ENCODE measurements around the gene CYP2E1.
"Not testable (repeated sequence)": the region's sequence is repeated elsewhere in the genome, so short reads cannot be mapped to it uniquely, and the experiment has no call there.

The CYP2E1 gene

DNA sequence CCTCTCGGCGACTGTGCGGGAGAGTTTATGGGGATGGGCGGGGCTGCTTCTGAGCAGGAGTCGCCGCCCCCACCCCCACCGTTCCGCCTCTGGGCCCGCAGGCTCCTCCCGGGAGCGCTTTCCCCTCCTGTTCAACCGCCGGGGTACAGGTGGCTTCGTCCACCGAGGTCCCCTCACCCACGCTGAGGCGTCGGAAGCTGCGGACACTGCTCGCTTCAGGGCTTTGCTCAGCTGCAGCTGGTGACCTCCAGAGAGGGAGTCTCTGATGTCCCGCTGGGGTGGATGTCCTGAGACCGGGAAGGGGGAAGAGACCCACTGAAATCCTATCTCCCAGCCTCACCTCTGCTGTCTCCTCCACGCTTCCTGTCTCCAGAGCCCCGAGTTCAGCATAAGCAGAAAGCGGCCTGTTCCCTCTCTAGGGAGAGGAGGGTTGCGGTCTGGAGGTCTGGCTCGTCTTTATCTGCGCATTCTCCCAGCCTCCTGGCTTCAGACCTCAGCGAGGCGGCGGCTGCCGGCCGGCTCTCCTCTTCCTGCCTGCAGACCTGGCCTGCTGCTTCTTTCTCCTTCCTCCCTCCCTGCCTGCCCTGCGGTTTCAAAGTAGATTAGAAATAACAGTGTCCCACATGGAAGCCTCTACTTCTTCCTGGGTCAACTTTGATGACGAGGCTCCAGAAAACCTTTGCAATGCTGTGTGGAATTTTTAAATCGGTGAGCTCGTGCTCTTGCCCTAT lies 1.8 kb downstream of the CYP2E1 start:
- DNase-seq (ENCODE audit: low read depth) = no peak

DNA sequence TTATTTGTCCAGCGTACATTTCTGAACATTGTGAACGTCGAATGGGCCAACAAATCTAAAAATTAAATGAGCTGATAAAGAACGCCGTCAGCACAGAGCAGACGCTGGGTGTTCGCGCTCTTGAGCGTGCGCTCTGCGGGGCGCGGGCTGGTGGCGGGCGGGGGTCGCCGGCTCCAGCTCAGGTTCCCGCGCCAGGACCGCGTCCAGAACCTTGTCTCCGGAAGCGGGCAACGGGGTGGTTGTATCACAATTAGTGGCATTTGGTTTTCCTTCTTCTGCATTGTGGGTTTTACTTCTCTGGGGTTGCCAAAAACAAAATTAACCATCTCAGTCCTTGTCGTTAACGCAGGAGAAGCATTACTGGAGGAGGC lies 2.4 kb downstream of the CYP2E1 start:
- DNase-seq (ENCODE audit: low read depth) = no peak

DNA sequence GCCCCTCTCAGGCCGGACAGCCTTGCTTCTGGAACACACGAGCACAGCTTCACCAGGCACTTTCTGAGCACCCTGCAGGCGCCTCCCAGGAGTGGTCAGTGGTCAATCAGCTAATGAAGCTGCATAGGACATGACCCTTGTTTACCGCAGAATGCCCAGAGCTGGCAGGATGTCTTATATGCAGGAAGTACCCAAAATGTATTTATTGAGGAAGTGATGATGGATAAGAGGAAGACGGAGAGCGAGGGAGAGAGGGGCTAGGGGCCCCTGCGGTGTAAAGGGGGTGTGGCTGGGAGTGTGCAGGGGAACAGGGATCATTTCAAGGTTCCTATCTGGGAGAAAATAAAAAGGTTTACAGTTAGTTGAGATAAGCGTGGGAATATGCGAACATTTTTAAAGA lies 3.3 kb downstream of the CYP2E1 start:
- DNase-seq (ENCODE audit: low read depth) = no peak

DNA sequence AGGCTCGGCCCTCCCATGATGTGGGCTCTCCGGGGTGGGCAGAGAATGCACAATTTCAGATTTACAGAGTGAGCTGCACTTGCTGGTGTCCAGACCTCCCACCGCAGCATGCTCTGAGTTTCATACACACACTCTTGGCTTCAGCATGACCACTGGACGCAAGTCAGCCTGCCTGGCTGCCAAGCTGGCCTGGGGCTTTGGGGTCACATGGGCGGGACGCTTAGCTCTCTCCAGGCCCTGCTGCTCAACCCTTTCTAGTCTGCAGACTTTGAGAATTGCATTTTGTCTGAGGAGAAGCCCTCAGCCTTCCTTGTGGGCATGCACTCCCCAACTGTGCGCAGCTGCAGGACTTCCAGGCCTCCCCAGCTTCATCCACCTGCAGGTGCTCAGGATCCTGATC lies 5.7 kb downstream of the CYP2E1 start:
- DNase-seq (ENCODE audit: low read depth) = no peak

DNA sequence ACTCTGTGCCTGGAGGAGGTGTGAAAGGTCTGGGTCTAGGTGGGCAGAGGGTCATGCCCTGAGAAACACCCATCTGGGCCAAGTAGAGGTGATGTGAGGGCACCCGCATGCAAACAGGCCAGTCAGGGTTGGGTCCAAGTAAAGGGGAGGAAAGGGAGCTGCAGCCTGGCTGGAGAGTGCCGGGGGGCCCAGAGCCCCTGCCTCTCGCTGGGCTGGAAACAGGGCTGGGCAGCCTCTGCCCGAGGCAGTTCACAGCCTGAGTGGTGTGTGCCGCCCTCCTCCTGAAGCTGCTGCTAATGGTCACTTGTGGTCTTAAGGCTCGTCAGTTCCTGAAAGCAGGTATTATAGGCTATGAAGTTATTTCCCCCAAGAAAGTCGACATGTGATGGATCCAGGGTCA lies 7.3 kb downstream of the CYP2E1 start:
- no peak for DNase-seq (ENCODE audit: low read depth)

DNA sequence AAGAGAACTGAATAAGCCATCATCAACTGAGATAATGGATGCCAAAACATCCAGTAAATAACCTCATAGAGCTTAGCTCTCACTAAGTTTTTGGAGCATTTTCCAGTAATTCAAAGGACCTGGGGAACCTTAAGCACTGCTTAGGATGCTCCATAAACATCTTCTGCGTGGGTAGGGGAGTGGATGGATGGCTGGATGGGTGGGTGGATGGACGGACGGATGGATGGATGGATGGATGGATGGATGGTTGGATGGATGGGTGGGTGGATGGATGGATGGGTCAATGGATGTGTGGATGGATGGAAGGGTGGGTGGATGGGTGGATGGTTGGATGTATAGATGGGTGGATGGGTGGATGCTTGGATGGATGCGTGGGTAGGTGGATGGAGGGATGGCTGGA lies 9.0 kb downstream of the CYP2E1 start:
- no peak for DNase-seq (ENCODE audit: low read depth)

DNA sequence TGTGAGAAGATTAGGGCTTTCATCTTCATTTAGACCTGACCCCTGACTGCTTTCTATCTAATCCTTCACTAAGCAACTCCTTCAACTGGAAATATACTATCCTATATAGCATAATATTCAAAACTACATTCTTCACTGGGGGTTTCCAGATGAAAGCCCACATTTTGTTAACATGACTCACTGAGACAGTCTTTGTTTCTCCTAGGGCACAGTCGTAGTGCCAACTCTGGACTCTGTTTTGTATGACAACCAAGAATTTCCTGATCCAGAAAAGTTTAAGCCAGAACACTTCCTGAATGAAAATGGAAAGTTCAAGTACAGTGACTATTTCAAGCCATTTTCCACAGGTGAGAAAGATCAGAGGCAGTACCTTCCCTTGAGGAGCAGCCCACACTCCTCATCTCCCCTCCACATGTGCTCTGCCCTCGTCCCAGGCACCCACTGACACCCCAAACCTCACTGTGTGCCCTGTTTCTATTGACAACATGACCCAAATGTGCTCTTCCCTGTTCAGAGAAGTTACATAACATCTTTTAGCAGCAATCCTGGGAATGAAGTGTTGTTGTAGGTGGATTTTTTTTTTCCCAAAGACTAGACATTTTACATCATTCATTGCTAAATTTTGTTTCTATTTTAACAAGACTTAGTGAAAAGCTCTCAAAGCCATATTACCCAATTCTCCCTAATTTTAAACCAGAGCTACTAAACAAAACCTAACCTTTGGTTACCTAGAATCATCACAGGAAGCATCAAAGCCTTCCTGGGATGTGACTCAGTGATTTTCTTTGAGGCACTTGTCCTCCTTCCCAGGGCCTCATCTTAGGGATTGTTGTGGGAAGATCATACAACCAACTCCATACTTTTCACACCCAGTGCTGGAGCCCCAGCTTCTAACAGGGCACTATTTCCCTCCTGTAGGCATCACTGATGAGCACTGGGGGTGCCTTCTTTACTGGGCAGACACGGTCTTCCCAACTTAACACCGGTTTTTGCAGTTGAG lies 10.7 kb downstream of the CYP2E1 start:
- DNase-seq (ENCODE audit: low read depth) = no peak

DNA sequence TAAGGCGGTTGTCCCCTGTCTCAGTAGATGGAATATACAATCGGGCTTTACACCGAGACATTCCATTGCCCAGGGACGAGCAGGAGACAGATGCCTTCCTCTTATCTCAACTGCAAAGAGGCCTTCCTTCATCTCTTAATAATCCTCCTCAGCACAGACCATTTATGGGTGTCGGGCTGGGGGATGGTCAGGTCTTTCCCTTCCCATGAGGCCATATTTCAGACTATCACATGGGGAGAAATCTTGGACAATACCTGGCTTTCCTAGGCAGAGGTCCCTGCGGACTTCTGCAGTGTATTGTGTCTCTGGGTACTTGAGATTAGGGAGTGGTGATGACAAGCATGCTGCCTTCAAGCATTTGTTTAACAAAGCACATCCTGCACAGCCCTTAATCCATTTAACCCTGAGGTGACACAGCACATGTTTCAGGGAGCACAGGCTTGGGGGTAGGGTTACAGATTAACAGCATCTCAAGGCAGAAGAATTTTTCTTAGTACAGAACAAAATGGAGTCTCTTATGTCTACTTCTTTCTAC lies 14.3 kb downstream of the CYP2E1 start:
- DNase-seq (ENCODE audit: low read depth) = not testable (repeated sequence)

DNA sequence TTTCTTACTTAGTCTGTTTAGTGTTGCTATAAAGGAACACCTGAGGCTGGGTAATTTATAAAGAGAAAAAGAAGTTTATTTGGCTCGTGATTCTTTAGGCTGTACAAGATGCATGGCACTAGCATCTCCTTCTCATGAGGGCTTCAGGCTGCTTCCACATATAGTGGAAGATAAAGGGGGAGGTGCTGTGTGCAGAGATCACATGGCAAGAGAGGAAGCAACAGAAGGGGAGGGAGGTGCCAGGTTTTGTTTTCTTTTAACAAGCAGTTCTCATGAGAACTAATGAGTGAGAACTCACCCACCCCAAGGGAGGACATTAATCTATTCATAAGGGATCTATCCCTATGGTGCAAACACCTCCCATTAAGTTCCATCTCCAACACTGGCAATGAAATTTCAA lies 17.3 kb downstream of the CYP2E1 start:
- DNase-seq (ENCODE audit: low read depth) = no peak

DNA sequence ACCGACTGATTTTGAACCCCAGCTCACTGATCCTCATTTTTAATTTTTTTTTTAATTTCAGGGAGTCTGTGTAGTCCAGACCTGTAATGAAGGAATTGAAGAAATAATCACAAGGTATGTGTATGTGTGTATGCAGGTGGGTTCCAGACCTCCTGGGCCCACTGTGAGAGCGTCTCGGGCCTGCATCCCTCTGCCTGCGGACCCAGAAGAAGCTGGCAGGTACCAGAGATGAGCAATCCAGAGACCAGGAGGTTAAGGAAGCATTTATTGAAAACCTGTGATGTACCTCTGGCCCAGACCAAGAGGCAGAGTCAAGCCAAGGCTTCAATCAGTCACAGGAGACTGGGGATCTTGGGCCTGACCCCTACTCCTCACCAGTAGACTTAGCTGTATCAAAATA lies 27.4 kb downstream of the CYP2E1 start:
- DNase-seq (ENCODE audit: low read depth) = no peak

DNA sequence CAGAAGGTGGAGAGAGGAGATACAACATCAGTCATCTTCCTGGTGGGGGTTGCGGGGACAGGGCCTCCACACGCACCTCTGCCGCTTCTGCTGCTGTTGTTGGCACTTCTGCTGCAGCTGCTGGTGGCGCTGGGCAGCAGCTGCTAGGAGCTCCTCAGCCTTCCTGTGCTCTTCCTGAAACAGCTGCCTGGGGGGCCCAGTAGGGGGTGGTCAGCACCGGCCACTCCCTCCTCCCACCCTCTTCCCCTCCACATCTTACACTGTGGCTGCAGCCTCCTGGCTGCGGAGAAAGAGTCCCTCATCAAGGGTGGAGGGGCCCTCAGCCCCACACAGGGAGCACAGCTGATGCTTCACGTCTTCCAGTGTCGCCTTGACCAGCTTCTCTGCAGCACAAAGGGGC lies 28.4 kb downstream of the CYP2E1 start:
- DNase-seq (ENCODE audit: low read depth) = no peak

DNA sequence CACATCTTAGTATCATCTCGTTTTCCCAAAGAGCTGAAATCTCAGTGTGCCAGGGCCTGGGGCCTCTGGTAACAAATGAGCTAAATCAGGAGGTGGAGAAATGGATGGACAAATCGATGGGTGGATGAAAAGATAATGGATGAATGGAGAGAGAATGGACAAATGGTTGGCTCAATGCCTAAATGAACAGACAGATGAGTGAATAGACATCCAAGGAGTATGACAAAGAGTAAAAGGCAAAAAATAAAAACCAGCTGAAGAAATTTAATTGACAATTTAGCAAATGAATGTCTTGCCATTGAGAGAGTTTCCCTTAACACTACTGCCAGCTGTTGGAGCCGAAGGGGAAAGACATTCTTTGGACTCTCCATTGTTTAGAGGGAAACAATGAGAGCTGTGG lies 30.2 kb downstream of the CYP2E1 start:
- no peak for DNase-seq (ENCODE audit: low read depth)

DNA sequence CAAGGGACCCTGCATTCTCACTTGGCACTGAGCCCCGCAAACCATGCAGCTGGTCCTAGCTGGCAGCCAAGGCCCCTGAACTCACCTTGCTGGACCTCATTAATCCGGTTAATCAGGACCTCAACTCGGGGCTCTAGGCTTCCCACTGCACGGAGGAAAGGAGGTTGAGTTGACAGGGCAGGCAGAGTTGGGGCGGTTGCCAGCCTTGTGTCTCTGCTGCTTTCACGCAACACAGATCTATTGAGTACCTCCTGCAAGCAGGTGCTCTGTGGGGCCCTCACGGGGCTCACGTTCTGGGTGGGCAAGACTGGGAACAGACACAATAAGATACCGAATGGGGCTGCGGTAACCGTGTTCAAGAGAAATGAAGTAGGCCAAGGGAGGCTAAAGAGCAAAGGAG lies 32.1 kb downstream of the CYP2E1 start:
- no peak for DNase-seq (ENCODE audit: low read depth)

DNA sequence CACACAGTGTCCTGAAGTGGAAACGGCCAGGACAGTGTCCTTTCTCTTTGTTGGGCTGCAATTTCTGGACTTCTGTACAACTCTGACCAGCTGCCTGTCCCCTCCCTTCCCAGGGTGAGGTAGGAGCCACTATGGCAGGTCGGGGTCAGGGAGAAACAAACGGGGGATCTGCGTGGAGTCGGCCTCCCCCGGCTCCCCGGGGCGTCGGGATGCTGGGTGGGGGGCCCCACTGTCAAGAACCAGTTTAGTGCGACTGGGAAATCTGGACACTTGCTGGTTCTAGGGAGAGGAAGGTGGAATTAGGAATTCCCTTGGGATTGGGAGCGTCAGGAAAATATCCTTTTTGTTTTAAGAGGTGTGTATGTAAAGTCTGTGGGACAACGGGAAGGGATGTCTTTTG lies 37.7 kb downstream of the CYP2E1 start:
- DNase-seq (ENCODE audit: low read depth) = no peak

DNA sequence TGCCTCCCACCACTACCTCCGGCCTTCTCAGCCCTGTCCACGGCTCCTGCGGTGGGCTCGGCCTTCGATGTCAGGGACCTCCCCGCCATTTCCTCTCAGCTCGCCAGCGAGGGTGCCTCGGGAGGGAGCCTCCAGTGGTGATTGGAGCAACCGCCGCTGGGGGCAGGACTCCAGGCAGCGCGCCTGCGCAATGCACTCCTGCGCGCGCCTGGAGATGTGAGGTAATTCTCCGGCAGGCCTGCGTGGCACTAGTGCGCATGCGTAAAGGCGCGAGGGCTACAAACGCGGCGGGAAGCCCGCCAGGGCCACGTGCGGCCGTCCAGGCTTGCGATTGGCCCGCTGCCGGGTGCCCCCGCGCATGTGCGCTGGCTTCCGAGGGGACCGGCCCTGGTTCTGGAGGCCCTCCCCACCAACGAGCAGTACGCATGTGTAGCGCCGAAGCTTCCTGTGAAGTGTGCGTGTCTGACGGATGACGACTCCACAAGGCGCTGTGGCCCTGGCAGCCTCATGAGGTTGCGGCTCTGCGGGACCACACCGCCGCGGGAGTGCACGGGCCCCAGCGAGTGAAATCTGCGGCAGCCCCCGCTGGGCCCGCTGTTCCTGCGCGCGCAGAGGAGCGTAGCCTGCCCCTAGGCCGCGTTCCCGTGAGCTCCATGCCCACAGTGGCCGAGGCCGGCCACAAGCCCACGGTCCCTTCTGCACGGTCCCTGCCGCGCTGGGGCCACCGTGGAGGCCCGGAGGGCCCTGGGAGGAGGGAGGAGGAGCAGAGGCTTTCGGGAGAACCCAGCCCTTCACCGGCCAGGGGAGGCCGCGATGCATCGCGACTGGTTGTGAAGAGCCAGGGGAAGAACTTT lies 38.5 kb downstream of the CYP2E1 start, which contains the start of gene SYCE1:
TSS of gene SYCE1 (minus strand) at position 143 of the 854 bp plus-strand sequence. CDS start at position 89, 54 bp downstream.
- DNase-seq (ENCODE audit: low read depth) = peak; percentile 39

DNA sequence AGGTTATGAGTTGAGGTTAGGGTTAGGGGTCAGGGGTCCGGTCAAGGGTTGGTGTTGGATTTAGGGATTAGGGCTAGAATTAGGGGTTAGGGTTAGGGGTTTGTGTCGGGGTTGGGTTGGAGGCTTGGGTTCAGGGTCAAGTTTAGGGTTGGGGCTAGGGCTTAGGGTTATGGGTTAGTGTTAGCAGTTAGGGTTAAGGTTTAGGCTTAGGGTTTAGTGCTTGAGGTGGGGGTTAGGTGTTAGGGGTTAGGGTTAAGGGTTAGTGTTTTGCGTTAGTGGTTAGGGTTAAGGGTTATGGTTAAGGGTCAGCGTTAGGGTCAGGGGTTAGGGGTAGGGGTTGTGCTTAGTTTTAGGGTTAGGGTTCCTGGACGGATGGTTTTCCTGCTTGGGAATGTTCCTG lies 40.0 kb downstream of the CYP2E1 start:
- no peak for DNase-seq (ENCODE audit: low read depth)

DNA sequence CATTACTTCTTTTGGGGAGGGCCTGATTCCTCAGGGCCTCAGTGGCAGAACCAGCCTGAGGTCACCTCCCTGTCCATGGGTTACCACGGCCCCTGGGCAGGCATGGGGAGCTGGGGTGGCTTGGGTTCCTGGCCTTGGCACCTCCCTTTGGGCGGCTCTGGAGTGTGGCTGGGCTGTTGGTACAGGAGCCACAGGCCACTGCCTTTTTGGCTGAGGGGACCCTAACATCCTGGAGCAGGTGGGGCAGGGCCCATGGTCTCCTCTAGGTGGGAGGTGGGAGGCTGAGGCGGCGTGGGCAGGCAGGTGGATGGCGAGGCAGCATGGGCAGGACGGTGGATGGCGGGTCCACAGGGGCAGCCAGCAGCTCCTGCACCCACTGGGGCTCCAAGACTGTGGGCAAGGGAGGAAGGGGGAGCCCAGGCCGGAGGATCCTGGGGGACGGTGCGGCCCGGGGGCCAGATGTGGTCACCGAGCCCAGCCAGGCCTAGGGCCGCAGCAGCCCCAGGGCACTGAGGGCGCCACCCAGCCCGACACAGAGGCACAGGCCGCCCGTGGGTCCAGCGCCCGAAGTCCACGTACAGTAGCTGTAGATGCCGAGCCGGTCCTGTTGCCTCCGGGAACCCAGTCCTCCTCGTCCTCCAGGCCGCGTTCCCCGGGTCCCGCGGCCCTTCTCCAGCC lies 40.6 kb downstream of the CYP2E1 start:
- DNase-seq (ENCODE audit: low read depth) = no peak

DNA sequence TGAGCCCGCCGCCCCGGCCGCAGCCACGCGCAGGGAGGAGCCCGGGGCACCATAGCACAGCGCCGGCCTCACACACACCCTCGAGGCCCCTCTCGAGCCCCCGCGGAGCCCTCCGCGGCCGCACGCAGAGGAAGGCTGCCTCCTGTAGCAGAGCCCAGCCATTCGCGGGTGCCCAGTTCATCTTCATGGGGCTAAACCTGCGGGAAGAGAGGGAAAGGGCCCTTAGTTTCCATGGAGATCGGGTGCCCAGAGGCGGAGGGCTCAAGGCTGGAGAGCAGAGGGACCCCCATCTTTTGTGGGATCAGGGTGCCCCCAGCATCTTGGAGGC lies 41.1 kb downstream of the CYP2E1 start:
- DNase-seq (ENCODE audit: low read depth) = no peak

DNA sequence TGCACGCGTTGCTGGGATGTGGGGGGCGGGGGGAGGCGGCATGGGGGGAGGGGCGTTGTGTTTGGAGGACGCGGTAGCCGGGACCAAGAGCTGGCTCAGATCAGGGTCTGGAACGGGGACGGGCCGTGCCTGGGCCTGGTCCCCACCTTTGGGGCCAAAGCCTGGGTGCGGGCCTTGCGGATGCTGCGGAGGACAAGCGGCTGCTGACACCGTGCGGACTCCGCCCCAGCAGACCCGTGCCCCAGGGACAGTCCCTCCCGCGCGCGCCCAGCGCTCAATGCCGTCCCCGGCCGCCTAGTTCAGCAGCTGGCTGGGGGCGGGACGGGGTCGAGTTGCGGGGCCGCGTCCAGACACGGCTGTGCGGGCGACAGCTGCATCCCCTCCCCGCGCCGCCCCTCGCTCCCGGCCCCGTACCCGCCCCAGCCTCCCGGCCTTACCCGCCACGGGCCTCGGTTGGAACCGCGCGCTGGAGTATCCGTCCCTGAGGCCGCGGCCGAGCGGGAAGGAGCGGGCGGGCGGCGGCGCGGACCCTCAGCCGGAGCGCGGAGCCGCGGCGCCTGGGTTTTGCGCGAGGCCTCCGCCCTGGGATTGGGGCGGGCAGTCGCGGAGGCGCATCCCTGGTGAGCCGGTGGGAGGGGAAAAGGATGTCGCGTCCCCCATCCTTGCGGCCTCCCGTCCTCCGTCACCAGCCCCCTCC lies 41.8 kb downstream of the CYP2E1 start:
- DNase-seq (ENCODE audit: low read depth) = not testable (repeated sequence)

DNA sequence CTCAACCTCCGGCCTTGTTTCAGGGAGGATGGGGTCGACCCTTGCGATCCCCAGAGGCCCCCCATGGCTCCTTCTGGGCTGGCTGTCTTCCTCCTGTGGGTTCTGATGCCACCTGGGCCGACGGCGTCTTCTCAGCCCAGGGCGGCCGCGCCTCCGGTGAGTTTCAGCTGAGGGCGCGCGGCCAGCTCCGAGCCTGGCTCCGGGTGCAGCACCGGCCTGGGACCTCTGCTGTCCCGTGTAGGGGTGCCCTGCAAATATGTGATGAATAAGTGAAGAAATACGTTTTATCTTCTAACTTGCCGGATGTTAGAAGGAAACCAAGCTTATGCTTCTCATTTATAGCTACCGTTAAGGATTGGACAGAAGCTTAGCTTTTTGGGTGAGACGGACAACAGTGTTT lies 42.6 kb downstream of the CYP2E1 start:
- DNase-seq (ENCODE audit: low read depth) = not testable (repeated sequence)

DNA sequence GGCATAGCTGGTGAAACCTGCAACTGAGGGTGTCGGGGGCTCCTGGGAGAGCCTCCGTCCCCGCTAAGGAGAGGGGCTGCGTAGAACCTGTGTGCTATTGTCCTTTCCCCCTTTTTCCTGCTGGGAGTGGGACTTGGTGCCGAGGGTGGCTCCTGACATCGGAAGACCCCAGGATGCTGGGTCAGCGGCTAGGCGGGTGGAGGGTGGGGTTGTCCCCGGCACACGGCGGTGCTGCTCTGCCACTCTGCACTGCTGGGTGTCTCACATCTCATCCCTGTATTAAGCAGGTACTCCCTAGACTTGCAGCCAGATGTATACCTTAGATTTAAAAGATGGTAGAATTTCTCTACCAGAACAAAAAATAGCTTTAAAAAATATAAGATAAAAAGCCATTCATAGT lies 44.9 kb downstream of the CYP2E1 start:
- DNase-seq (ENCODE audit: low read depth) = not testable (repeated sequence)
